ENCODE data around the gene ASS1.

Gene ASS1

GRCh38 chr9:130541533-130541932 lies 96.8 kb downstream of the ASS1 start:
- no peak overlapping the region for H3K4me3 ChIP-seq (ENCODE audit: control insufficient read depth, low read depth, low read length)
- no peak for TF ChIP-seq CTCF (conservative IDR thresholded peaks at IDR 0.05; ENCODE audit: control insufficient read depth, insufficient read depth, low read depth, low read length)
- DNase-seq (ENCODE audit: low read depth): no peak

- TF ChIP-seq CTCF (conservative IDR thresholded peaks at IDR 0.05; ENCODE audit: control insufficient read depth, insufficient read depth, low read depth, low read length): no peak
- H3K4me3 ChIP-seq (ENCODE audit: control insufficient read depth, low read depth, low read length): no peak overlapping the region
- no peak for DNase-seq (ENCODE audit: low read depth)
Observed at GRCh38 chr9:130542038-130542437, 97.3 kb downstream of the ASS1 start.

- H3K4me3 ChIP-seq (ENCODE audit: control insufficient read depth, low read depth, low read length): no peak overlapping the region
- no peak for TF ChIP-seq CTCF (conservative IDR thresholded peaks at IDR 0.05; ENCODE audit: control insufficient read depth, insufficient read depth, low read depth, low read length)
- peak; percentile 66 for DNase-seq (ENCODE audit: low read depth)
Observed at GRCh38 chr9:130542457-130543228, 97.9 kb downstream of the ASS1 start.

GRCh38 chr9:130543368-130543767 lies 98.6 kb downstream of the ASS1 start:
- TF ChIP-seq CTCF (conservative IDR thresholded peaks at IDR 0.05; ENCODE audit: control insufficient read depth, insufficient read depth, low read depth, low read length): no peak
- H3K4me3 ChIP-seq (ENCODE audit: control insufficient read depth, low read depth, low read length): no peak overlapping the region
- no peak for DNase-seq (ENCODE audit: low read depth)

GRCh38 chr9:130543859-130544258 lies 99.1 kb downstream of the ASS1 start:
- TF ChIP-seq CTCF (conservative IDR thresholded peaks at IDR 0.05; ENCODE audit: control insufficient read depth, insufficient read depth, low read depth, low read length): no peak
- no peak for DNase-seq (ENCODE audit: low read depth)
- H3K4me3 ChIP-seq (ENCODE audit: control insufficient read depth, low read depth, low read length): no peak overlapping the region

GRCh38 chr9:130544364-130544763 lies 99.6 kb downstream of the ASS1 start:
- no peak for TF ChIP-seq CTCF (conservative IDR thresholded peaks at IDR 0.05; ENCODE audit: control insufficient read depth, insufficient read depth, low read depth, low read length)
- no peak for DNase-seq (ENCODE audit: low read depth)
- no peak overlapping the region for H3K4me3 ChIP-seq (ENCODE audit: control insufficient read depth, low read depth, low read length)
